GM21360 (cell line): ENCODE measurements around the gene GMPS.
"Not testable (repeated sequence)": the region's sequence is repeated elsewhere in the genome, so short reads cannot be mapped to it uniquely, and the experiment has no call there.

Experiments used
- ATAC-seq: cut with Tn5 transposase; IDR thresholded peaks from one replicate; pipeline ENCODE4 v1.9.1; 2021; ENCODE audit warnings: mild to moderate bottlenecking, moderate library complexity; ENCODE audit not compliant: unreplicated experiment

Gene GMPS

GRCh38 chr3:155938409-155938808 is 68.0 kb downstream of the GMPS start:
- ATAC-seq = no peak

GRCh38 chr3:155941354-155941753 is 70.9 kb downstream of the GMPS start:
- ATAC-seq = no peak

GRCh38 chr3:155944081-155944480 is 73.6 kb downstream of the GMPS start:
- no peak for ATAC-seq

- no peak for ATAC-seq
These were observed 75.7 kb downstream of the GMPS start for GRCh38 chr3:155946178-155946577.

GRCh38 chr3:155948476-155948875 is 78.0 kb downstream of the GMPS start:
- no peak for ATAC-seq

GRCh38 chr3:155949453-155950217 is 79.2 kb downstream of the GMPS start:
- ATAC-seq = no peak

- ATAC-seq = no peak
These were observed 86.3 kb downstream of the GMPS start for GRCh38 chr3:155956508-155957411.

- no peak for ATAC-seq
These were observed 87.0 kb downstream of the GMPS start for GRCh38 chr3:155957412-155957880.

GRCh38 chr3:155958676-155959075 is 88.2 kb downstream of the GMPS start:
- ATAC-seq = no peak

- no peak for ATAC-seq
These were observed 89.6 kb downstream of the GMPS start for GRCh38 chr3:155960060-155960459.

- ATAC-seq = not testable (repeated sequence)
These were observed 90.6 kb downstream of the GMPS start for GRCh38 chr3:155961044-155961443.

GRCh38 chr3:155963570-155963969 is 93.1 kb downstream of the GMPS start:
- ATAC-seq = no peak

- no peak for ATAC-seq
These were observed 99.9 kb downstream of the GMPS start for GRCh38 chr3:155970398-155970797.

GRCh38 chr3:155972885-155973584 is 102.6 kb downstream of the GMPS start:
- no peak for ATAC-seq

GRCh38 chr3:155978324-155978723 is 107.9 kb downstream of the GMPS start:
- no peak for ATAC-seq

- no peak for ATAC-seq
These were observed 109.3 kb downstream of the GMPS start for GRCh38 chr3:155979746-155980145.

GRCh38 chr3:155981669-155982068 is 111.2 kb downstream of the GMPS start:
- no peak for ATAC-seq

- no peak for ATAC-seq
These were observed 113.5 kb downstream of the GMPS start for GRCh38 chr3:155983834-155984474.

- no peak for ATAC-seq
These were observed 114.5 kb downstream of the GMPS start for GRCh38 chr3:155984791-155985417.

- no peak for ATAC-seq
These were observed 119.1 kb downstream of the GMPS start for GRCh38 chr3:155989536-155989935.
